Transverse colon (tissue), 4 donors: ENCODE measurements around the gene WNT6. TPM values are rescaled to one million over a fixed set of nuclear protein-coding genes. Genes with fewer than 3 reads are reported as not detected.
A peak's percentile ranks its signal among the peaks of the same experiment; 100 is the strongest.

ENCODE experiments used
- DNase-seq: peaks from one replicate; pipeline ENCODE4 v3.0.0-alpha.2; 2019
- H3K27ac ChIP-seq, 4 donors: fragments of 200-600 bp; sonication (generic); 2 replicates each; pipeline ENCODE4 v1.5.1; 2016 to 2018; ENCODE audit warnings: inconsistent platforms in 4 of 4
- H3K27me3 ChIP-seq: fragments of 200-600 bp; sonication (generic); 2 replicates; pipeline ENCODE4 v1.5.1; 2017; ENCODE audit warnings: inconsistent platforms
- H3K36me3 ChIP-seq, 4 donors: fragments of 200-600 bp; sonication (generic); 2 replicates each; pipeline ENCODE4 v1.5.1; 2017 to 2019; ENCODE audit warnings: inconsistent platforms in 4 of 4
- H3K4me1 ChIP-seq, 4 donors: fragments of 200-600 bp; sonication (generic); 2 replicates each; pipeline ENCODE4 v1.5.1; 2017 to 2020; ENCODE audit warnings: inconsistent platforms in 4 of 4
- H3K4me3 ChIP-seq, 4 donors: fragments of 200-600 bp; sonication (generic); 1 replicate in 1 of 4; 2 replicates in 3 of 4; pipeline versions ENCODE4 v1.5.1 to v1.6.1; 2017 to 2019; ENCODE audit warnings: inconsistent platforms in 4 of 4
- H3K9me3 ChIP-seq, 2 donors: fragments of 200-600 bp; sonication (generic); 2 replicates each; pipeline ENCODE4 v1.5.1; 2017 to 2019; ENCODE audit warnings: inconsistent platforms in 2 of 2
- EP300 ChIP-seq: sonication (generic); formaldehyde crosslinking; IDR thresholded peaks from one replicate; pipeline ENCODE4 v1.6.1; 2017; ENCODE audit warnings: antibody characterized with exemption, low read depth
- POLR2A ChIP-seq: fragments of 450-650 bp; IDR thresholded peaks from one replicate; pipeline ENCODE4 v1.6.1; 2016; ENCODE audit warnings: antibody characterized with exemption, mild to moderate bottlenecking, moderate library complexity
- POLR2AphosphoS5 ChIP-seq, 3 donors: sonication (generic); formaldehyde crosslinking; IDR thresholded peaks; one replicate each; pipeline ENCODE4 v1.6.1; 2016; ENCODE audit warnings: antibody characterized with exemption in 3 of 3
- WGBS, 2 donors: methylation state at CpG; one replicate each; pipeline ENCODE4 v1.1.5; 2018; ENCODE audit warnings: low coverage in 1 of 2; 5-methylcytosine and 5-hydroxymethylcytosine counted together
- in situ Hi-C, 4 donors: fragments of 200-750 bp; cut with MboI; loops; one replicate each; pipeline versions ENCODE4 v1.15.0 to v1.15.1; 2017; ENCODE audit warnings: low sequenced_read_pairs in 3 of 4, low pct_ligation_motif_present in 1 of 4, low pct_unique_long_range_greater_than_20kb in 1 of 4
- intact Hi-C: fragments of 100-400 bp; cut with DNase I; formaldehyde crosslinking; loops from one replicate; pipeline ENCODE4 v1.15.1; 2023; ENCODE audit warnings: low total_unique reads
- total RNA-seq, 4 donors: library from RNA; depleted of rRNA; stranded (reverse); fragments of >200 nt; gene quantifications; one replicate each; pipeline ENCODE4 v1.1.0, GENCODE V29; 2016
- TF ChIP-seq, protein P1 (sequence below), 5 experiments: fragments of 200-600 bp in 3 of 5; fragments of 450-650 bp in 2 of 5; sonication (generic) in 3 of 5; IDR thresholded peaks; 1 replicate in 2 of 5; 2 replicates in 3 of 5; pipeline ENCODE4 v1.5.1; 2016 to 2017; ENCODE audit warnings: antibody characterized with exemption in 5 of 5, inconsistent platforms in 3 of 5, mild to moderate bottlenecking in 2 of 5, moderate library complexity in 1 of 5

WNT6 gene
- total RNA-seq, 4 donors from 2014 or later: 0.82 to 164 (median 1.7) TPM; not detected in 1

GRCh38 chr2:218890369-218890768 lies 30.8 kb downstream of the WNT6 start:
- H3K27ac ChIP-seq: no peak overlapping the region
- intact Hi-C loops (no loop called here), in situ Hi-C loops (no loop called here)
- no peaks in the 10 kb centered on the region for H3K9me3 ChIP-seq
- peaks cover 38% of the 10 kb centered on the region for H3K27me3 ChIP-seq
- WGBS, 2 donors: 85 to 86% methylated on average over 2 to 3 of the region's 3 CpGs
- no peak for DNase-seq
- peaks cover 4 to 16% (median 9%) of the 10 kb centered on the region in 4 donors for H3K4me1 ChIP-seq
- TF ChIP-seq EP300: no peak
- no peak for TF ChIP-seq POLR2A
- no peak for TF ChIP-seq POLR2AphosphoS5 (IDR thresholded peaks at IDR 0.05)
- TF ChIP-seq, protein P1, sequence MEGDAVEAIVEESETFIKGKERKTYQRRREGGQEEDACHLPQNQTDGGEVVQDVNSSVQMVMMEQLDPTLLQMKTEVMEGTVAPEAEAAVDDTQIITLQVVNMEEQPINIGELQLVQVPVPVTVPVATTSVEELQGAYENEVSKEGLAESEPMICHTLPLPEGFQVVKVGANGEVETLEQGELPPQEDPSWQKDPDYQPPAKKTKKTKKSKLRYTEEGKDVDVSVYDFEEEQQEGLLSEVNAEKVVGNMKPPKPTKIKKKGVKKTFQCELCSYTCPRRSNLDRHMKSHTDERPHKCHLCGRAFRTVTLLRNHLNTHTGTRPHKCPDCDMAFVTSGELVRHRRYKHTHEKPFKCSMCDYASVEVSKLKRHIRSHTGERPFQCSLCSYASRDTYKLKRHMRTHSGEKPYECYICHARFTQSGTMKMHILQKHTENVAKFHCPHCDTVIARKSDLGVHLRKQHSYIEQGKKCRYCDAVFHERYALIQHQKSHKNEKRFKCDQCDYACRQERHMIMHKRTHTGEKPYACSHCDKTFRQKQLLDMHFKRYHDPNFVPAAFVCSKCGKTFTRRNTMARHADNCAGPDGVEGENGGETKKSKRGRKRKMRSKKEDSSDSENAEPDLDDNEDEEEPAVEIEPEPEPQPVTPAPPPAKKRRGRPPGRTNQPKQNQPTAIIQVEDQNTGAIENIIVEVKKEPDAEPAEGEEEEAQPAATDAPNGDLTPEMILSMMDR (IDR thresholded peaks at IDR 0.05): no peak
- no peak overlapping the region for H3K4me3 ChIP-seq
- H3K36me3 ChIP-seq: no peaks in the 10 kb centered on the region

- TF ChIP-seq POLR2A (no peak), POLR2AphosphoS5 (IDR thresholded peaks at IDR 0.05) (no peak), EP300 (no peak)
- TF ChIP-seq, protein P1 (IDR thresholded peaks at IDR 0.05): no peak
- peaks cover 50% of the 10 kb centered on the region for H3K27me3 ChIP-seq
- H3K36me3 ChIP-seq: no peaks in the 10 kb centered on the region
- WGBS, 2 donors: 63 to 71% methylated on average over 5 to 19 of the region's 19 CpGs
- H3K27ac ChIP-seq: no peak overlapping the region
- intact Hi-C loops (no loop called here), in situ Hi-C loops (no loop called here)
- H3K4me1 ChIP-seq: peaks cover 6 to 21% (median 12%) of the 10 kb centered on the region in 4 donors
- no peaks in the 10 kb centered on the region for H3K9me3 ChIP-seq
- no peak for DNase-seq
- H3K4me3 ChIP-seq: no peak overlapping the region
These were observed 31.9 kb downstream of the WNT6 start for GRCh38 chr2:218891275-218892135.

- Histone ChIP-seq H3K27me3 (peaks cover 63% of the 10 kb centered on the region), H3K36me3 (no peaks in the 10 kb centered on the region), H3K4me3 (peak overlapping the region in 3 of 4 donors; percentile 15 to 41 (median 41)), H3K9me3 (no peaks in the 10 kb centered on the region), H3K27ac (peak overlapping the region; percentile 8 to 59 (median 48)), H3K4me1 (peaks cover 17 to 33% (median 24%) of the 10 kb centered on the region in 4 donors)
- in situ Hi-C loops (no loop called here), intact Hi-C loops (no loop called here)
- DNase-seq: peak; percentile 86
- TF ChIP-seq EP300 (no peak), POLR2AphosphoS5 (IDR thresholded peaks at IDR 0.05) (peak in 1 of 3 donors; percentile 59), POLR2A (no peak)
- TF ChIP-seq, protein P1 (IDR thresholded peaks at IDR 0.05): peak; percentile 15 to 42 (median 28)
- WGBS, 2 donors: 4% methylated on average over 21 of the region's 72 CpGs; no CpG with 5 or more reads in 1 of the 2 donors
These were observed 33.2 kb downstream of the WNT6 start for GRCh38 chr2:218892693-218893348.
